SK-N-SH (cell line): ENCODE results near the gene VSIG10L2. TPM values are rescaled to one million over a fixed set of nuclear protein-coding genes. Genes with fewer than 3 reads are reported as not detected.

ENCODE experiments used
- CTCF ChIA-PET: fragments of 300-600, 350-600 bp; formaldehyde crosslinking; extraction: SDS; loops from one replicate; lab custom pipeline; 2021; lab: Yijun Ruan, JAX
- POLR2A ChIA-PET: fragments of 350-600 bp; sonication (Branson Sonifier 250); formaldehyde crosslinking; extraction: SDS; loops from one replicate; lab custom pipeline; 2020; ENCODE audit warnings: antibody characterized with exemption, inconsistent platforms; lab: Yijun Ruan, JAX
- DNase-seq: peaks from one replicate; pipeline ENCODE4 v3.0.0; 2012
- H2AFZ ChIP-seq: fragments of 200-600 bp; sonication (generic); 2 replicates; pipeline ENCODE4 v1.8.1; 2016; ENCODE audit warnings: antibody characterized with exemption, mild to moderate bottlenecking, low read depth
- H3F3A ChIP-seq: fragments of 200-600 bp; sonication (generic); replicated peaks from 2 replicates; pipeline ENCODE3; 2016; ENCODE audit warnings: antibody characterized with exemption, mild to moderate bottlenecking; ENCODE audit not compliant: insufficient read depth
- H3K27ac ChIP-seq, 2 experiments: fragments of 200-500 bp in 1 of 2; fragments of 200-600 bp in 1 of 2; sonication (Bioruptor generic) in 1 of 2; sonication (generic), shearing (Covaris generic) in 1 of 2; 2 replicates each; pipeline versions ENCODE4 v1.5.1 to v1.6.1; 2014 to 2016; ENCODE audit warnings: low read depth in 2 of 2, inconsistent platforms in 1 of 2, low read length in 1 of 2, mild to moderate bottlenecking in 1 of 2, mixed read lengths in 1 of 2
- H3K27me3 ChIP-seq: fragments of 200-600 bp; sonication (generic), shearing (Covaris generic); 2 replicates; pipeline ENCODE4 v1.6.1; 2016; ENCODE audit warnings: mixed run types; ENCODE audit not compliant: insufficient read depth
- H3K36me3 ChIP-seq, 2 experiments: fragments of 200-500 bp in 1 of 2; fragments of 200-600 bp in 1 of 2; sonication (Bioruptor generic) in 1 of 2; sonication (generic) in 1 of 2; replicated peaks in 1 of 2; 2 replicates each; pipeline versions ENCODE3 to v1.5.1; 2014 to 2016; ENCODE audit warnings: low read length in 1 of 2, mild to moderate bottlenecking in 1 of 2; ENCODE audit not compliant: insufficient read depth in 2 of 2, control insufficient read depth in 1 of 2
- H3K4me1 ChIP-seq, 2 experiments: fragments of 200-500 bp in 1 of 2; fragments of 200-600 bp in 1 of 2; sonication (Bioruptor generic) in 1 of 2; sonication (generic), shearing (Covaris generic) in 1 of 2; 2 replicates each; pipeline versions ENCODE4 v1.5.1 to v1.6.1; 2014 to 2016; ENCODE audit warnings: low read depth in 1 of 2, low read length in 1 of 2, mixed run types in 1 of 2; ENCODE audit not compliant: insufficient read depth in 2 of 2, control insufficient read depth in 1 of 2
- H3K4me2 ChIP-seq: fragments of 200-600 bp; sonication (generic), shearing (Covaris generic); 2 replicates; pipeline ENCODE4 v1.6.1; 2017; ENCODE audit warnings: mixed run types
- H3K4me3 ChIP-seq, 2 experiments: fragments of 200-500 bp in 1 of 2; fragments of 200-600 bp in 1 of 2; sonication (Bioruptor generic) in 1 of 2; sonication (generic), shearing (Covaris generic) in 1 of 2; 2 replicates each; pipeline versions ENCODE4 v1.5.1 to v1.8.1; 2014 to 2016; ENCODE audit warnings: low read depth in 2 of 2, inconsistent platforms in 1 of 2, low read length in 1 of 2, mild to moderate bottlenecking in 1 of 2, mixed read lengths in 1 of 2, moderate library complexity in 1 of 2
- H3K79me2 ChIP-seq: fragments of 200-600 bp; sonication (generic); 2 replicates; pipeline ENCODE4 v1.8.1; 2017; ENCODE audit warnings: mild to moderate bottlenecking; ENCODE audit not compliant: insufficient read depth
- H3K9ac ChIP-seq: fragments of 200-600 bp; sonication (generic); 2 replicates; pipeline ENCODE4 v1.6.1; 2017; ENCODE audit warnings: mixed run types
- H3K9me2 ChIP-seq: fragments of 200-600 bp; sonication (generic); 2 replicates; pipeline ENCODE4 v1.6.1; 2017; ENCODE audit warnings: mixed run types
- H3K9me3 ChIP-seq: fragments of 200-600 bp; sonication (generic); 2 replicates; pipeline ENCODE4 v1.6.1; 2017; ENCODE audit warnings: mixed run types, mild to moderate bottlenecking, moderate library complexity
- H4K20me1 ChIP-seq: fragments of 200-600 bp; sonication (generic); 2 replicates; pipeline ENCODE4 v1.6.1; 2017; ENCODE audit warnings: mild to moderate bottlenecking, mixed run types; ENCODE audit not compliant: insufficient read depth
- CHD2 ChIP-seq: fragments of 150-350 bp; IDR thresholded peaks from 2 replicates; pipeline ENCODE4 v1.6.1; 2018; ENCODE audit warnings: low read length; ENCODE audit not compliant: partially characterized antibody
- ELF1 ChIP-seq: IDR thresholded peaks from 2 replicates; pipeline ENCODE4 v1.4.0; 2012
- EZH2phosphoT487 ChIP-seq: fragments of 200-600 bp; sonication (generic); IDR thresholded peaks from 2 replicates; pipeline ENCODE4 v1.6.1; 2017; ENCODE audit warnings: low read depth, mixed run types, mild to moderate bottlenecking, antibody characterized with exemption, moderate library complexity, borderline replicate concordance
- FOSL2 ChIP-seq: IDR thresholded peaks from 2 replicates; pipeline ENCODE4 v1.4.0; 2012; ENCODE audit warnings: low read depth, mild to moderate bottlenecking, moderate library complexity, borderline replicate concordance
- FOXM1 ChIP-seq: IDR thresholded peaks from 2 replicates; pipeline ENCODE4 v1.4.0; 2012; ENCODE audit warnings: low read depth, mild to moderate bottlenecking
- GATA2 ChIP-seq: sonication (generic); formaldehyde crosslinking; IDR thresholded peaks from 2 replicates; pipeline ENCODE4 v1.5.0; 2020; ENCODE audit warnings: mild to moderate bottlenecking, missing genetic modification reagents
- NFIC ChIP-seq: IDR thresholded peaks from 2 replicates; pipeline ENCODE4 v1.4.0; 2012; ENCODE audit warnings: borderline replicate concordance
- POLR2AphosphoS5 ChIP-seq: IDR thresholded peaks from 2 replicates; pipeline ENCODE4 v1.6.1; 2012; ENCODE audit warnings: low read depth, low read length
- RAD21 ChIP-seq: IDR thresholded peaks from 2 replicates; pipeline ENCODE4 v1.6.1; 2012; ENCODE audit warnings: mild to moderate bottlenecking, low read length
- REST ChIP-seq: IDR thresholded peaks from 2 replicates; pipeline ENCODE4 v1.6.1; 2012; ENCODE audit warnings: mild to moderate bottlenecking, low read depth, low read length, moderate library complexity
- RFX5 ChIP-seq: IDR thresholded peaks from 2 replicates; pipeline ENCODE4 v1.6.1; 2012; ENCODE audit warnings: mild to moderate bottlenecking, improper control_type of control experiment, low read length
- RXRA ChIP-seq: IDR thresholded peaks from 2 replicates; pipeline ENCODE4 v1.4.0; 2012; ENCODE audit warnings: low read depth, mild to moderate bottlenecking, borderline replicate concordance
- SIN3A ChIP-seq: IDR thresholded peaks from 2 replicates; pipeline ENCODE4 v1.6.1; 2012; ENCODE audit warnings: low read depth, mild to moderate bottlenecking, low read length, moderate library complexity, borderline replicate concordance
- SMC3 ChIP-seq: IDR thresholded peaks from 2 replicates; pipeline ENCODE4 v1.6.1; 2012; ENCODE audit warnings: low read depth, low read length, improper control_type of control experiment
- TCF12 ChIP-seq: IDR thresholded peaks from 2 replicates; pipeline ENCODE4 v1.4.0; 2012
- USF1 ChIP-seq: IDR thresholded peaks from 2 replicates; pipeline ENCODE4 v1.4.0; 2012; ENCODE audit warnings: low read depth, borderline replicate concordance
- WGBS: methylation state at CpG from one replicate; pipeline ENCODE4 v1.1.6; 2017; ENCODE audit warnings: low lambda C conversion rate; 5-methylcytosine and 5-hydroxymethylcytosine counted together
- polyA plus RNA-seq, 3 experiments: library from polyadenylated mRNA; depleted of rRNA; stranded (reverse); fragments of >200 nt; gene quantifications; 2 replicates each; pipeline ENCODE4 v1.2.3, GENCODE V29; 2012
- TF ChIP-seq, protein P1 (sequence below): IDR thresholded peaks from 2 replicates; pipeline ENCODE4; 2012
- TF ChIP-seq, protein P2 (sequence below): fragments of 150-350 bp; IDR thresholded peaks from 2 replicates; pipeline ENCODE4 v1.6.1; 2017; ENCODE audit warnings: antibody characterized with exemption, low read length, low read depth, borderline replicate concordance
- TF ChIP-seq, protein P3 (sequence below): IDR thresholded peaks from 2 replicates; pipeline ENCODE4 v1.4.0; 2012; ENCODE audit warnings: low read depth

The VSIG10L2 gene
- polyA plus RNA-seq, 1 of the 3 experiments (the other 2 are of a cell fraction): 0.02 TPM

DNA sequence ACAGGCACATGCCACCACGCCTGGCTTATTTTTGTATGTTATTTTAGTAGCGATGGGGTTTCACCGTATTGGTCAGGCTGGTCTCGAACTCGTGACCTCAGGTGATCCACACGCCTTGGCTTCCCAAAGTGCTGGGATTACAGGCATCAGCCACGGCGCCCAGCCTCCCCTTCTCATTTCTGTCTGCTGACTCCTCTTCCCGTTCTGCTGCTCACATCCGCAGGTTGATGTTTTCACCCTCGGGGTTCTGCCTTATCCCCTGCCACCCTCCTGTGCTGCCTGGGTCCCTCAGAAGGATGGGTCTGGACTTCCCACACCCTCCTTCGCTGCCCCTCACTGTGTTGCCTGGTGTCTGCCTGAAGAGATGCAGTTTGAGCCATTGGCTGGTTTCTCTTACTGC lies 19.2 kb upstream of the VSIG10L2 start:
- peaks cover 0 to 17% of the 10 kb centered on the region in 2 experiments; a peak in 1 of 4 replicates for H3K4me1 ChIP-seq
- H3K36me3 ChIP-seq: no peaks in the 10 kb centered on the region
- TF ChIP-seq POLR2AphosphoS5: no peak
- TF ChIP-seq RFX5: no peak
- no peak for TF ChIP-seq GATA2
- TF ChIP-seq, protein P1, sequence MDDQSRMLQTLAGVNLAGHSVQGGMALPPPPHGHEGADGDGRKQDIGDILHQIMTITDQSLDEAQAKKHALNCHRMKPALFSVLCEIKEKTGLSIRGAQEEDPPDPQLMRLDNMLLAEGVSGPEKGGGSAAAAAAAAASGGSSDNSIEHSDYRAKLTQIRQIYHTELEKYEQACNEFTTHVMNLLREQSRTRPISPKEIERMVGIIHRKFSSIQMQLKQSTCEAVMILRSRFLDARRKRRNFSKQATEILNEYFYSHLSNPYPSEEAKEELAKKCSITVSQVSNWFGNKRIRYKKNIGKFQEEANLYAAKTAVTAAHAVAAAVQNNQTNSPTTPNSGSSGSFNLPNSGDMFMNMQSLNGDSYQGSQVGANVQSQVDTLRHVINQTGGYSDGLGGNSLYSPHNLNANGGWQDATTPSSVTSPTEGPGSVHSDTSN: no peak
- TF ChIP-seq RXRA: no peak
- no peak for TF ChIP-seq CHD2
- TF ChIP-seq, protein P2, sequence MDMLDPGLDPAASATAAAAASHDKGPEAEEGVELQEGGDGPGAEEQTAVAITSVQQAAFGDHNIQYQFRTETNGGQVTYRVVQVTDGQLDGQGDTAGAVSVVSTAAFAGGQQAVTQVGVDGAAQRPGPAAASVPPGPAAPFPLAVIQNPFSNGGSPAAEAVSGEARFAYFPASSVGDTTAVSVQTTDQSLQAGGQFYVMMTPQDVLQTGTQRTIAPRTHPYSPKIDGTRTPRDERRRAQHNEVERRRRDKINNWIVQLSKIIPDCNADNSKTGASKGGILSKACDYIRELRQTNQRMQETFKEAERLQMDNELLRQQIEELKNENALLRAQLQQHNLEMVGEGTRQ: no peak
- TF ChIP-seq ELF1: no peak
- no peak for TF ChIP-seq SIN3A
- TF ChIP-seq RAD21: no peak
- no peak for TF ChIP-seq NFIC
- TF ChIP-seq, protein P3, sequence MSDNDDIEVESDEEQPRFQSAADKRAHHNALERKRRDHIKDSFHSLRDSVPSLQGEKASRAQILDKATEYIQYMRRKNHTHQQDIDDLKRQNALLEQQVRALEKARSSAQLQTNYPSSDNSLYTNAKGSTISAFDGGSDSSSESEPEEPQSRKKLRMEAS: no peak
- TF ChIP-seq USF1: no peak
- TF ChIP-seq SMC3: no peak
- no peak for TF ChIP-seq TCF12
- no peak for TF ChIP-seq EZH2phosphoT487
- TF ChIP-seq FOXM1: no peak
- TF ChIP-seq REST: no peak
- no peak for TF ChIP-seq FOSL2
- TF ChIP-seq, all 33 proteins: peak for 0
- POLR2A ChIA-PET: interaction anchor here (1.0 kb wide), 1 partner anchor 264 kb away, joined by 3 read pairs; no protein-coding TSS in a partner anchor
- no peak overlapping the region for H3K27ac ChIP-seq
- H3K79me2 ChIP-seq: no peaks in the 10 kb centered on the region
- H3K4me2 ChIP-seq: no peak overlapping the region
- CTCF ChIA-PET: interaction anchor here (1.9 to 4.3 kb wide), 2 partner anchors 9 to 265 kb away, joined by 7 to 63 read pairs; no protein-coding TSS in a partner anchor
- no peak for DNase-seq
- H3F3A ChIP-seq: no peaks in the 10 kb centered on the region
- no peaks in the 10 kb centered on the region for H3K9me3 ChIP-seq
- peaks cover 22% of the 10 kb centered on the region; the same call in 1 of the 2 replicates for H3K27me3 ChIP-seq
- H2AFZ ChIP-seq: no peak overlapping the region
- no peaks in the 10 kb centered on the region for H4K20me1 ChIP-seq
- no peak overlapping the region for H3K4me3 ChIP-seq
- 76% methylated on average over 12 of the region's 12 CpGs for WGBS
- no peak overlapping the region for H3K9ac ChIP-seq
- H3K9me2 ChIP-seq: no peaks in the 10 kb centered on the region
